Astrocyte of the spinal cord (primary cell): Measurements from ENCODE around the gene SERPINB3.

ENCODE experiments used
- DNase-seq: peaks from one replicate; pipeline ENCODE4 v3.0.0; 2011; ENCODE audit warnings: low read depth, low spot score
- H3K4me3 ChIP-seq: 2 replicates; pipeline ENCODE4 v1.5.1; 2011; ENCODE audit warnings: low read depth, mild to moderate bottlenecking, low read length, moderate library complexity
- in situ Hi-C: cut with HindIII; loops from 2 replicates; pipeline ENCODE4 v1.10.0; 2017; ENCODE audit warnings: low sequenced_read_pairs
- TF ChIP-seq, protein P1 (sequence below): IDR thresholded peaks from 2 replicates; pipeline ENCODE4 v1.5.1; 2012; ENCODE audit warnings: low read depth, mild to moderate bottlenecking, low read length, inconsistent platforms

SERPINB3 gene

DNA sequence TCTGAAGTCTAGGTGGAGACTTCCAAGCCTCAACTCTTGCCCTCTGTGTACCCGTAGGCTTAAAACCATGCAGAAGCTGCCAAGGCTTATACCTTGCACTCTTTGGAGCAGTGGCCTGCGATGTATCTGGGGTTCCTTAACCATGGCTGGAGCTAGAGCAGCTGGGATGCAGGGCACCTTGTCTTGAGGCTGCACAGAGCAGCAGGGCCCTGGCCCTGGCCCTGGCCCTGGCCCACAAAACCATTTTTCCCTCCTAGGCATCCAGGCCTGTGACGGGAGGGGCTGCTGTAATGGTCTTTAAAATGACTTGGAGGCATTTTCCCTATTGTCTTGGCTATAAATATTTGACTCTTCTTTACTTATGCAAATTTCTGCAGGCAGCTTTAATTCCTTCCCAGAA is 36.8 kb downstream of the SERPINB3 start:
- in situ Hi-C loops: no loop called here
- no peak for DNase-seq
- no peak overlapping the region for H3K4me3 ChIP-seq
- TF ChIP-seq, protein P1, sequence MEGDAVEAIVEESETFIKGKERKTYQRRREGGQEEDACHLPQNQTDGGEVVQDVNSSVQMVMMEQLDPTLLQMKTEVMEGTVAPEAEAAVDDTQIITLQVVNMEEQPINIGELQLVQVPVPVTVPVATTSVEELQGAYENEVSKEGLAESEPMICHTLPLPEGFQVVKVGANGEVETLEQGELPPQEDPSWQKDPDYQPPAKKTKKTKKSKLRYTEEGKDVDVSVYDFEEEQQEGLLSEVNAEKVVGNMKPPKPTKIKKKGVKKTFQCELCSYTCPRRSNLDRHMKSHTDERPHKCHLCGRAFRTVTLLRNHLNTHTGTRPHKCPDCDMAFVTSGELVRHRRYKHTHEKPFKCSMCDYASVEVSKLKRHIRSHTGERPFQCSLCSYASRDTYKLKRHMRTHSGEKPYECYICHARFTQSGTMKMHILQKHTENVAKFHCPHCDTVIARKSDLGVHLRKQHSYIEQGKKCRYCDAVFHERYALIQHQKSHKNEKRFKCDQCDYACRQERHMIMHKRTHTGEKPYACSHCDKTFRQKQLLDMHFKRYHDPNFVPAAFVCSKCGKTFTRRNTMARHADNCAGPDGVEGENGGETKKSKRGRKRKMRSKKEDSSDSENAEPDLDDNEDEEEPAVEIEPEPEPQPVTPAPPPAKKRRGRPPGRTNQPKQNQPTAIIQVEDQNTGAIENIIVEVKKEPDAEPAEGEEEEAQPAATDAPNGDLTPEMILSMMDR: no peak

DNA sequence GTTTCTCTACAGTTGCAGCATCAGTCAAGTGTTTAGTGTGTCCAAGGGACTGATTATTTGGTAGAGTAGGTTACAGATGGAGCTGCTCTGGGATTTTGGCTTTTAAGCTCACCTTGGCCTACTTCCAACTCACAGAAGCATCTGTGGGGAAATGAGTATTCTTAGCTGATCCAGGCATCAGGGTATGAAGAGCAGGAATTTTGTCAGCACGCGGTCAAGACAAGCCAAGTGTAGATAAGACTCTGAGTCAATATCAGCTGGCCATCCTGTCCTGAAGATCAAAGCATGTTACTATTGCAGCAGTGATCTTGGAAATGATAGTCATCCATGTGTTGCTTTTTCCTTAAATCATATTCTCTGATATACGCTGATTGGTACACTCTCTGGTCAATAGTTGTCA is 42.0 kb downstream of the SERPINB3 start:
- in situ Hi-C loops: no loop called here
- TF ChIP-seq, protein P1: no peak
- H3K4me3 ChIP-seq: no peak overlapping the region
- no peak for DNase-seq

DNA sequence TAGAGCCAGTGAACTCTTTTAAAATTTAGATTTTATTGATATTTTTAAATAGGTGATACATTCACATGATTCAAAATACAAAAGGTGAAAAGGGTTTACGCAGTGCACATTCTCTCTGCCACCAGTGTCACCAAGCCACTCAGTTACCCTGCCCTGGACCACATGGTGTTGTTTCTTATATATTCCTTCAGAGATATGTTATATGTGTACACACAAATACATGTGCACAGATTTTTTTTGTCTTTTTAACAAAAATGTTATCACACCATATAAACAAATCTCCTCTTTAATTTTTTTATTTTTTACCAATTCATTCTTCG is 43.8 kb downstream of the SERPINB3 start:
- H3K4me3 ChIP-seq: no peak overlapping the region
- in situ Hi-C loops: no loop called here
- no peak for DNase-seq
- TF ChIP-seq, protein P1: no peak

DNA sequence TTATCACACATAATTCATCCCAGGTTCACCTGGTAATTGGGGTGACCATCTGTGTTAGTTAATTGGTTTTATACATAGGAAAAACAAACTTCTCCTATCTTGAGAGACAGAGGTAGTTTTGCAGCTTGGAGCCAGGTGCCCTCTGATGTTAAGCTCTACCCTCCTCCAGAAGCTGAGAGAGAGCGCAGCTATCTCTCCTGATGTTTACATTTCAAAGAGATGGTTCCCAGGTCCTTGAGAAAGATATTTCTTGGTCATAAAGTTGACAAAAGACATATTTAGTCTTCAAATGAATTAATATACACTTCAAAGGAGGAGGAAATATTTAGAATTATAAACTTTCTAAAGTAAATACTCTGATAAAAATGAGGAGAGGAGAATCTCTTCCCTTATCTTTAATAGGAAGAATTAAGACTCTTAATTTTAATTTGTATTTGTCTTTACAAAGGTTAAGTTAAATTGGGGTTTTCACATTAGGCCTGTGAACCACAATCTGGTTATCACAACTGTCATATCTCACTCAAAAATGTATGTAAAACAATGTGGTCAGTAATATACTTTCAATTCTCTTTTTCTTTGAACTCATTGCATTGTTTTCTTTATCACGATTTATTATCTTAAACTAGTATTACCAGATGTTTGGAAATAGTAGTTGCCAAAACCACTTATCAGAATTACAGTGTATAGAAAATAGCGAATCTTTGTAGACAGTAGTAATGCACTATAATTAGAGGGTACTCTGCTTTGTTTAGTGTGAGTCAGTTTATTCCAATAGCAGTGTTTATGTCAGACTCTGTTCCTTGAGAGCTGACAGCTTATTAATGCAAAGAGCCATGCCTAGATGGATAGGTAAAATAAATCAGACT is 44.4 kb downstream of the SERPINB3 start:
- in situ Hi-C loops: no loop called here
- no peak for DNase-seq
- H3K4me3 ChIP-seq: no peak overlapping the region
- TF ChIP-seq, protein P1: no peak

DNA sequence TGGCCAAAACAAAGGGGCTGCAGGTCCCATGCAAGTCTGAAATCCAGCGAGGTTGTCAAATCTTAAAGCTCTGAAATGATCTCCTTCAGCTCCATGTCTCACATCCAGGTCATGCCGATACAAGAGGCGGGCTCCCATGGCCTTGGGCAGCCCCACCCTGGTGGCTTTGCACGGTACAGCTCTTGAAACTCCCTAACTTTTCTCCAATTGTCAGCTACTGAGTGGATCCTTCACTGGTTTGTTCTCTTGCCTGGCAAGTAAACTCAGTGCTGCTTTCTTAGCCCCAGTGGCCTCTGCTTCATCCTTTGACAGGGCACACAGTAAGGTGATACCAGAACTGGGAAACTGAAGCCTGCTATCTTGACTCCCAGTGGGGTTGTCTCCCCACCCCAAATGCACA is 48.3 kb downstream of the SERPINB3 start:
- no peak overlapping the region for H3K4me3 ChIP-seq
- in situ Hi-C loops: no loop called here
- DNase-seq: no peak
- TF ChIP-seq, protein P1: no peak

DNA sequence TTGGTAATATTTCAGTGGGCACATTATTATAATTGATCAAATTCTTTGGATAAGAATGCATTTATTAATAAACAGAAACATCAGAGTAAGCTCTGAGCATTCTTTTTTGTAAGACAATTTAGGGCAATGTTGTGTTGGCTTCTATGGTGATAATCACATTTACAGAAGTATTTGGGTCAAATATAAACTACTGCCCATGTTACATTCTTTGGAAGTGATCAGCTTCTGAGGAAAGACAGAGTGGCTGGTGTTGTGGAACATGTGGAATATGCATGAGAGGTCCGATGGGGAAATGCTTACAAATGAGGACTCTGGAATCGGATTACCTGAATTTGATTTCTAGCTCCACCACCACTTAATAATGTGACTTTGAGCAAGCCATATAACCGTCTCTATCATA is 55.2 kb downstream of the SERPINB3 start:
- in situ Hi-C loops: no loop called here
- TF ChIP-seq, protein P1: no peak
- DNase-seq: no peak
- H3K4me3 ChIP-seq: no peak overlapping the region
